SHP77 (cell line): ENCODE measurements around the gene NBPF9.
"Not testable (repeated sequence)": the region's sequence is repeated elsewhere in the genome, so short reads cannot be mapped to it uniquely, and the experiment has no call there.

Experiments
- DNase-seq, 2 experiments: peaks; one replicate each; lab custom pipeline; 2025; lab: John Stamatoyannopoulos, UW

Gene NBPF9, protein sequence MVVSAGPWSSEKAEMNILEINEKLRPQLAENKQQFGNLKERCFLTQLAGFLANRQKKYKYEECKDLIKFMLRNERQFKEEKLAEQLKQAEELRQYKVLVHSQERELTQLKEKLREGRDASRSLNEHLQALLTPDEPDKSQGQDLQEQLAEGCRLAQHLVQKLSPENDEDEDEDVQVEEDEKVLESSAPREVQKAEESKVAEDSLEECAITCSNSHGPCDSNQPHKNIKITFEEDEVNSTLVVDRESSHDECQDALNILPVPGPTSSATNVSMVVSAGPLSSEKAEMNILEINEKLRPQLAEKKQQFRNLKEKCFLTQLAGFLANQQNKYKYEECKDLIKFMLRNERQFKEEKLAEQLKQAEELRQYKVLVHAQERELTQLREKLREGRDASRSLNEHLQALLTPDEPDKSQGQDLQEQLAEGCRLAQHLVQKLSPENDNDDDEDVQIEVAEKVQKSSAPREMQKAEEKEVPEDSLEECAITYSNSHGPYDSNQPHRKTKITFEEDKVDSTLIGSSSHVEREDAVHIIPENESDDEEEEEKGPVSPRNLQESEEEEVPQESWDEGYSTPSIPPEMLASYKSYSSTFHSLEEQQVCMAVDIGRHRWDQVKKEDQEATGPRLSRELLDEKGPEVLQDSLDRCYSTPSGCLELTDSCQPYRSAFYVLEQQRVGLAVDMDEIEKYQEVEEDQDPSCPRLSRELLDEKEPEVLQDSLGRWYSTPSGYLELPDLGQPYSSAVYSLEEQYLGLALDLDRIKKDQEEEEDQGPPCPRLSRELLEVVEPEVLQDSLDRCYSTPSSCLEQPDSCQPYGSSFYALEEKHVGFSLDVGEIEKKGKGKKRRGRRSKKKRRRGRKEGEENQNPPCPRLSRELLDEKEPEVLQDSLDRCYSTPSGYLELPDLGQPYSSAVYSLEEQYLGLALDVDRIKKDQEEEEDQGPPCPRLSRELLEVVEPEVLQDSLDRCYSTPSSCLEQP (N-terminal part only)

GRCh38 chr1:149103109-149104081 is at the start of gene NBPF9:
Gene NBPF9, minus strand, starts transcription at chr1:149103551. Its CDS starts 21,412 bp downstream, at chr1:149082139.
- DNase-seq: peak; percentile 34 to 51

DNA sequence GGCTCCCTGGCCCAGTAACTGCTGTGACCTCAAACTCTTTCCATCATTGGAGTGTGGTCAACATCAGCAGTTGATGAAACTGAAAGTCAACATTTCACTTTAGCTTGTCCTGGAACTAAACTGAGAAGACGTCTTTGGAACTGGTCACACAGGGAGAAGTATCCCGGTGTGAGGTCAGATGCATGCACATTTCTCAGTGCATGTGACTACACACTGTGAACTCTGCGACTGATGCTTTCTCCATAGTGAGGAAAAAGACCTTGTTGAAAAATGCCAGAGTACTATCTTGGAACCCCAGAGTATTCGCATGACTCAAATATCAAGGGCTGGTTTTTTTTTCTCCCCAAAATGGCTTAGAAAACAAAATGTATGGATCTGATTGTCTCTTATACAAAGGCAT is 46.6 kb upstream of the NBPF9 start:
- DNase-seq: not testable (repeated sequence)

DNA sequence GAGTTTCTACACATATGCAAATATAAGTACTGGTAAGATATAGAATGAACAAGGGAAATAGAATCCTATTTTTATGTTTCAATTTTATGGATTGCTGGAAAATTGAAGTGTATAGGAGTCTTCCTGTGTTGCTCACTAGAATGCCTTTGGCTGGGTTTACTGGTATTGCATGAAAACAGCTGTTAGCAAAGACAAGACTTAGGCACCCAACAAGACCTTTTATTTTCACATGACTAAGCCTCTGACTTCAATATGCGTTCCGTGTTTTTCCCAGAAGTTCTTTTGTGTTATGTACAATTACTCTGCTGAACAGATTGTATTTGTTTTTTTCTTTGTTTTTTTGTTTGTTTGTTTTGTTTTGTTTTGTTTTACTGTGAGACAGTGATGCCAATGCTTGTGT is 34.2 kb upstream of the NBPF9 start:
- not testable (repeated sequence) for DNase-seq

DNA sequence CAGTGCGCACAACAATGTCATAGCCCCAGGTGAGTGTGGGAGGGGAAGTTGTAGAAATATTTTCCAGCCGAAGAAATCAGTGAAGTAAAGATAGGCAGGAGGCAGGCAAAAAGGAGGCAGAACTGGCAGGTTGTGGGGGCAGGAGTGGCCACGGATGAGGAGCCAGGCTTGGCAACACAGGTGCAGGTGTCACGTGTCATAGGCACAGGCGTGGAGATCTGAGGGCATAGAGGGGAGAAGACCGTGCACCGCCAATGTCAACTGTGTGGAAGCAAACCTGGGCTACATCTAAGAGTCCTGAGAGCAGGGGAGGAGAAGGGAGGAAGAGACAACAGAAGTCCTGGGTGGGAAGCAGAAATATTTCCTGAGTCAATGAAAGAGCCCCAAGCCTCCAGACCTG is 27.6 kb upstream of the NBPF9 start:
- not testable (repeated sequence) for DNase-seq

DNA sequence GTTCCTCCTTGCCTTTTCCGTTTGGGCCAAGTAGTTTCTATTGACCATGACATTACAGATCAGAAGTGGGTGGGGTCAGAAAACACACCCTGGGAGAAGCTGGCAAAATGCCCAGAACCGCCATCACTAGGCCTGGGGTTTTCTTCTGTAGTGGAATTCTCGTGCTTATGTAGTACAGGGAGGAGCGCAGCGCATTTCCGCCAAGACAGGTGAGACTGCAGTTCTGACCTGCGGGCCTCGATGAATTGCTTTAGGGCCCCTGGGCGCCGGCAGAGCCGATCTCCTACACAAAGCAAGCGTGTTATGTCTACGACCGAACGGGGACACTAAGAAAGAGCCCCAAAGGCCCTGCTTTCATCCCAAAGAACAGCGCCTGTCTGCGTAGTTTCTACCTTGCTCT is 25.9 kb upstream of the NBPF9 start:
- DNase-seq: not testable (repeated sequence)

GRCh38 chr1:149126555-149127145 is 23.3 kb upstream of the NBPF9 start:
- not testable (repeated sequence) for DNase-seq

GRCh38 chr1:149123948-149124926 is 20.9 kb upstream of the NBPF9 start:
- not testable (repeated sequence) for DNase-seq

- DNase-seq: not testable (repeated sequence)
Observed at GRCh38 chr1:149112828-149113227, 9.5 kb upstream of the NBPF9 start.

DNA sequence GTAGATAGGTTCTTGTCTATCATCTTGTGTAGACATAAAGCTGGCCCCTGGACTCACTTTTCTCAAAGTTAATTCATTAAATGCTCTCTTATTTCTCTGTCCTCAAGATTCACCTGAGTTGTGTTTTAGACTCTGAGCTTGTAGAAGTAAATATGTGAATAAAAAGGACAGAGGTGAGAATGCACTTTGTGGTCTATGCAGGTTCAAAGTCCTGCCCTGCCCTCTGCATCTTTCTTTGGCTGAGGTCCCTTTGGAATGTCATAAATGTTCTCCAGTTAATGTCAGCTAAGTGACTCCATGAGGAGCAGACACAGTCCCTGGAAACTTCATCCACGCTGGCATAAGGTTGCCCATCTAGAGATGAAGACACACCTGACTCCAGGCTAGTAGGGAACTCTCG is 7.0 kb upstream of the NBPF9 start:
- DNase-seq: not testable (repeated sequence)

- DNase-seq: not testable (repeated sequence)
Observed at GRCh38 chr1:149102574-149102973, 777 bp downstream of the NBPF9 start.

GRCh38 chr1:149098276-149098675 is 5.1 kb downstream of the NBPF9 start:
- not testable (repeated sequence) for DNase-seq

DNA sequence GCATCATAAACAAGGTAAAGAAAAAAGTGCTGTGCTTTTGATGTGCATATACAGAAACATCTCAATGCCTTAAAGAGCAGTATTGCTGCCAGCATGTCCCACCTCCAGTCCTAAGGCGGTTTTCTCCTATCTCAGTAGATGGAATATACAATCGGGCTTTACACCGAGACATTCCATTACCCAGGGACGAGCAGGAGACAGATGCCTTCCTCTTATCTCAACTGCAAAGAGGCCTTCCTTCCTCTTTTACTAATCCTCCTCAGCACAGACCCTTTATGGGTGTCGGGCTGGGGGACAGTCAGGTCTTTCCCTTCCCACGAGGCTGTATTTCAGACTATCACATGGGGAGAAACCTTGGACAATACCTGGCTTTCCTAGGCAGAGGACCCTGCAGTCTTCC is 10.2 kb downstream of the NBPF9 start:
- DNase-seq: not testable (repeated sequence)

DNA sequence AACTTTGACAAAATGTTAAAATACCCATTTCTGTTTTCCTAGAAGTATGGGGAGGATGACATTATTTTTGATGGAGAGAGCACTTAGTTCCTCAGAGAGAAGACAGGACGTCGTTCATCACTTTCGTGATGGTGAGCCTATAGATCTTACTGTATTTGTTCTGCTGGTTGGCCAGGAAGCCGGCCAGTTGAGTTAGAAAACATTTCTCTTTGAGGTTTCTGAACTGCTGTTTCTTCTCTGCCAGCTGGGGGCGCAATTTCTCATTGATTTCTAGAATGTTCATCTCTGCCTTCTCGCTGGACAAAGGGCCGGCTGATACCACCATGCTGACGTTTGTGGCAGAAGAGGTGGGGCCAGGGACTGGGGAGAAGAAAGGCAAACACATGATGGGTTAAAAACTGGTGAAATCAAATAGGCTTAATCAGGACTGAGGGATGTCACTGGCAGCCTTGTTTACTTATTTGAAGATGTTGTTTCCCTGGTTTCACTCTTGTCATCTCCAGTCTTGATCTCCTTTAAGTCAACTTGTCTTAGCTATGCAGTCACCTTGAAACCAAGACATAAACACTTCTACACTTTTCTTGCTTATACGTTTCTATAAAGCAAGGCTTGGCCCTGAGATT is 27.7 kb downstream of the NBPF9 start:
- not testable (repeated sequence) for DNase-seq

GRCh38 chr1:149064611-149065010 is 38.7 kb downstream of the NBPF9 start:
- DNase-seq: not testable (repeated sequence)

GRCh38 chr1:149043056-149043455 is 60.3 kb downstream of the NBPF9 start:
- DNase-seq: not testable (repeated sequence)

DNA sequence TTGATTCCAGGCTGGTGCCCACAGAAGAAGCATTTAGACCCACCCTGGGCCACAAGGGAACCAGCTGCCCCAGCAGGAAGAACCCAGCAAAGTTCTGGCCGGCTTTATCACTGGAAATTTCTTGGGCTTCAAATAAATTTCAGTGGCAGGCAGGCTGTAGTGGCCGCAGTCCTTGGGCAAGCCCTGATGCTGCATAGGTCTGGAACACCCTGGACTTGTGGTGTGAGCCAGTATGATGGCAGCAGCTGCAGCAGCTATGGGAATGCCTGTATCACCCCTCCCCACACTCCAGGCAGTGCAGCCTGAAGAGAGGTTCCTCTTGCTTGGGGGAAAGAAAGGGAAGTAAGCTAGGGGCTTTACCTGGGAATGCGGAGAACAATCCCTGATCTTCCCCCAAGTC is 69.4 kb downstream of the NBPF9 start:
- not testable (repeated sequence) for DNase-seq

- not testable (repeated sequence) for DNase-seq
Observed at GRCh38 chr1:149024327-149024726, 79.0 kb downstream of the NBPF9 start.

DNA sequence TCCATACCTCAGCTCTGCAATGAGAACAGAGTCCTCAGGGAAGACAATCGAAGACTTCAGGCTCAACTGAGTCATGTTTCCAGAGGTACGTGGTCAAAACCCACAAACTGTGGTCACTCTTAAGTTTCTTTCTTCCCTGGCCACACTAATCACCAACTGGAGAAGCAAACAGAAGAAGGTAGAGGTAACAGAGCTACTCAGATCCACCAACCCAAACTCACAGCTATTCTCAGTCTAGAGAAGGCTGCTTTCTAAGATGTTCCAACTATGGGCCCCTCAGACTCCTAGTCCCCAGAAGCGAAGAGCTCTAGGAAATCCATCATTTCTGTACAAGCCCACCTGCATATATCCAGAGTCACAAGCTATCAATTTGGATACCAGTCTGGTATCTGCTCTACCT is 84.8 kb downstream of the NBPF9 start:
- not testable (repeated sequence) for DNase-seq

DNA sequence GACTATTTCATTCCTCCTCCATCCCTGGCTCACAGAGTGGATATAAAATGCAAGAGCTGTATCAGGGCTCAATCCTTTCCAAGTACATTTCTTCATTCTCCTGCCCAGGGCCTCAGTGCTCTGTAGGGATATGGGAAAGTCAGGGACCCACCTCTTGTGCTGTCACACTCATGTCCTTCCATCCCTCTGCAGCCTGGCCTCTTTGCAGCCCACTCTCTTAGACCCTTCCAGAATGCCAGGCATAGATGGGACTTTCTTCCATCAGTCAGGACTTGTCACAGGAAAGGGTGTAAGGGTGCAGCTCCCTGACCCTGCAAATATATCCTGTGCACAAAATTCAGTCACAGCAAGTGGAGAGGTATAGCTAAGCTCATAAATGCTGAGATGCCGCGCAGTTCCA is 86.7 kb downstream of the NBPF9 start:
- not testable (repeated sequence) for DNase-seq
